Tibial artery (tissue), 4 donors: Measurements from ENCODE around the gene SYNE2.

ENCODE experiments used
- DNase-seq, 2 donors: peaks; one replicate each; pipeline ENCODE4 v3.0.0-alpha.2; 2019
- H3K27ac ChIP-seq, 2 donors: fragments of 200-600 bp; sonication (generic) in 1 of 2; 1 replicate in 1 of 2; 2 replicates in 1 of 2; pipeline ENCODE4 v1.5.1; 2018 to 2019; ENCODE audit warnings: mild to moderate bottlenecking in 1 of 2
- H3K27me3 ChIP-seq, 2 donors: fragments of 200-600 bp; sonication (generic) in 1 of 2; one replicate each; pipeline versions ENCODE4 v1.5.1 to v1.6.0; 2016 to 2019
- H3K36me3 ChIP-seq, 3 donors: fragments of 200-600 bp; sonication (generic) in 2 of 3; one replicate each; pipeline ENCODE4 v1.5.1; 2016 to 2019; ENCODE audit warnings: mild to moderate bottlenecking in 2 of 3
- H3K4me1 ChIP-seq, 4 donors: fragments of 200-600 bp; sonication (generic) in 2 of 4; 1 replicate in 3 of 4; 2 replicates in 1 of 4; pipeline ENCODE4 v1.5.1; 2016 to 2019
- H3K4me3 ChIP-seq, 2 donors: fragments of 200-600 bp; sonication (generic) in 1 of 2; 1 replicate in 1 of 2; 2 replicates in 1 of 2; pipeline ENCODE4 v1.5.1; 2018 to 2019; ENCODE audit warnings: mild to moderate bottlenecking in 2 of 2
- H3K9me3 ChIP-seq, 3 donors: fragments of 200-600 bp; sonication (generic) in 1 of 3; one replicate each; pipeline ENCODE4 v1.5.1; 2016 to 2019
- intact Hi-C: fragments of 100-400 bp; cut with DNase I; formaldehyde crosslinking; loops from one replicate; pipeline ENCODE4 v1.15.0; 2023; ENCODE audit warnings: low total_unique reads
- TF ChIP-seq, protein P1 (sequence below), 2 experiments: fragments of 200-600 bp in 1 of 2; fragments of 450-650 bp in 1 of 2; IDR thresholded peaks; one replicate each; pipeline ENCODE4 v1.5.1; 2017 to 2019; ENCODE audit warnings: antibody characterized with exemption in 2 of 2, mild to moderate bottlenecking in 1 of 2, moderate library complexity in 1 of 2

The SYNE2 gene

DNA sequence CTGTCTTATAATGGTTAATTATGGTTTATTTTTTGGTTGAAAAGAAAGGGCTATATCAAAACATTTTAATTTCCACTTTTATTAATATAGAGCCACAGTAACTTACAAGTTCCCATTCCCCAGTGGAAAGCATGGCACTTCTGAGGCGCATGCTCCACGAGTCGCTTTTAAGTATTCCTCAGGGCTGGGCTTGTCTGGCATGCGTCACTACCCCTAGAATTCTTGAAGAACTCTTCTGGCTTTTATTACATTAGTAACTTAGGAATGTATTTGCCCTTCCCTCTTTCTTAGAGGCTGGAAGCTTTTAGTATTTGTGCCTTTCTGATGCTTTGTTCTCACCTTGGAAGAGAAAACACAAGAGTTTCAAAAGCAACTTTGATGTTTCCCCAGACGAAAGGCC lies 360.3 kb downstream of the SYNE2 start:
- Histone ChIP-seq H3K4me3 (no peak overlapping the region), H3K9me3 (no peaks in the 10 kb centered on the region), H3K27ac (no peak overlapping the region), H3K36me3 (peaks cover 84 to 100% (median 95%) of the 10 kb centered on the region in 3 donors), H3K4me1 (no peaks in the 10 kb centered on the region), H3K27me3 (no peaks in the 10 kb centered on the region)
- no peak for DNase-seq
- intact Hi-C loops: no loop called here
- TF ChIP-seq, protein P1, sequence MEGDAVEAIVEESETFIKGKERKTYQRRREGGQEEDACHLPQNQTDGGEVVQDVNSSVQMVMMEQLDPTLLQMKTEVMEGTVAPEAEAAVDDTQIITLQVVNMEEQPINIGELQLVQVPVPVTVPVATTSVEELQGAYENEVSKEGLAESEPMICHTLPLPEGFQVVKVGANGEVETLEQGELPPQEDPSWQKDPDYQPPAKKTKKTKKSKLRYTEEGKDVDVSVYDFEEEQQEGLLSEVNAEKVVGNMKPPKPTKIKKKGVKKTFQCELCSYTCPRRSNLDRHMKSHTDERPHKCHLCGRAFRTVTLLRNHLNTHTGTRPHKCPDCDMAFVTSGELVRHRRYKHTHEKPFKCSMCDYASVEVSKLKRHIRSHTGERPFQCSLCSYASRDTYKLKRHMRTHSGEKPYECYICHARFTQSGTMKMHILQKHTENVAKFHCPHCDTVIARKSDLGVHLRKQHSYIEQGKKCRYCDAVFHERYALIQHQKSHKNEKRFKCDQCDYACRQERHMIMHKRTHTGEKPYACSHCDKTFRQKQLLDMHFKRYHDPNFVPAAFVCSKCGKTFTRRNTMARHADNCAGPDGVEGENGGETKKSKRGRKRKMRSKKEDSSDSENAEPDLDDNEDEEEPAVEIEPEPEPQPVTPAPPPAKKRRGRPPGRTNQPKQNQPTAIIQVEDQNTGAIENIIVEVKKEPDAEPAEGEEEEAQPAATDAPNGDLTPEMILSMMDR (IDR thresholded peaks at IDR 0.05): no peak

DNA sequence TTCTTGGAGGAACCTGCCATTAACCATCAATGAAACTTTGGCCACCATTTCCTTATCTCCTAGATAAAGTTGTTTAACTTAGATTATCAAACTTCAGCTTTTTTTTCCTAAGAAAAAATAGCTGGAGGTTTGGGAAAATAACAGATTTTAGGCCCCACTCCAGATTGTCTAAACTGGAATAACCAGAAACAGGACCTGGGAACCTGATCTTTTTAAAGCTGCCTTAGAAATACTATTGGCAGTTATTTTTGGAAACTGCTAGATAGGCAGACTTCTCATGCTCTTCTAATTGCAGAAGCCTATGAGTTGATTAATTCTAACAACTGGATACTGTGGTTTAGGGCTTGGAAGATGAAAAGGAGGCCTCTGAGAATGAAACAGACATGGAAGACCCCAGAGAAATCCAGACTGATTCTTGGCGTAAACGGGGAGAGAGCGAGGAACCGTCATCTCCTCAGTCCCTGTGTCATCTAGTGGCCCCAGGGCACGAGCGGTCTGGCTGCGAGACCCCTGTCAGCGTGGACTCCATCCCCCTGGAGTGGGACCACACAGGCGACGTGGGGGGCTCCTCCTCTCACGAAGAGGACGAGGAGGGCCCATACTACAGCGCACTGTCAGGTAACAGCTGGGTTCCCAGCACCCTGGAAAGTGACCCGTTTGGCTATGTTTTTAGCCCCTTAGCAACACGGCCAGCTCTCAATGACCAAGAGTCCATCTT lies 361.2 kb downstream of the SYNE2 start:
- TF ChIP-seq, protein P1 (IDR thresholded peaks at IDR 0.05): no peak
- intact Hi-C loops: no loop called here
- no peaks in the 10 kb centered on the region for H3K9me3 ChIP-seq
- H3K4me1 ChIP-seq: no peaks in the 10 kb centered on the region
- no peak overlapping the region for H3K4me3 ChIP-seq
- DNase-seq: no peak
- no peaks in the 10 kb centered on the region for H3K27me3 ChIP-seq
- no peak overlapping the region for H3K27ac ChIP-seq
- H3K36me3 ChIP-seq: peaks cover 76 to 100% (median 94%) of the 10 kb centered on the region in 3 donors

DNA sequence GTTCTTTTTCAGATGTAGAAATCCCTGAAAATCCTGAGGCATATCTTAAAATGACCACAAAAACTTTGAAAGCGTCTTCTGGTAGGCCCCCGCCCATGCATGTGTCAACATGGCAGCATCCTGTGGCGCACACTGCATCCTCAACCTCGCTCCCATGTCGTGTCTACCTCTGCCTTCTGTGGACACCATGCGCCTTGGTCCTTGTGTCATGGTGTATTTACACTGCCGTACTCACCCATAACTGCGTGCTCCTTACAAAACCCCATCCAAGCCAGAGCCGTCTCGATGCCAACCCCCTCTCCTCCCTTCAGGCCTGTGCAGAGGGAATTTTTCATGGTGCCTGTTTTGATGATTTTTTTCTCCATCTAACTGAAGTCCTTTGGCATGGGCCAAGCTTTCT lies 362.5 kb downstream of the SYNE2 start:
- no peaks in the 10 kb centered on the region for H3K27me3 ChIP-seq
- intact Hi-C loops: no loop called here
- H3K4me1 ChIP-seq: no peaks in the 10 kb centered on the region
- peaks cover 74 to 100% (median 94%) of the 10 kb centered on the region in 3 donors for H3K36me3 ChIP-seq
- no peaks in the 10 kb centered on the region for H3K9me3 ChIP-seq
- no peak overlapping the region for H3K27ac ChIP-seq
- TF ChIP-seq, protein P1 (IDR thresholded peaks at IDR 0.05): no peak
- no peak for DNase-seq
- H3K4me3 ChIP-seq: no peak overlapping the region

DNA sequence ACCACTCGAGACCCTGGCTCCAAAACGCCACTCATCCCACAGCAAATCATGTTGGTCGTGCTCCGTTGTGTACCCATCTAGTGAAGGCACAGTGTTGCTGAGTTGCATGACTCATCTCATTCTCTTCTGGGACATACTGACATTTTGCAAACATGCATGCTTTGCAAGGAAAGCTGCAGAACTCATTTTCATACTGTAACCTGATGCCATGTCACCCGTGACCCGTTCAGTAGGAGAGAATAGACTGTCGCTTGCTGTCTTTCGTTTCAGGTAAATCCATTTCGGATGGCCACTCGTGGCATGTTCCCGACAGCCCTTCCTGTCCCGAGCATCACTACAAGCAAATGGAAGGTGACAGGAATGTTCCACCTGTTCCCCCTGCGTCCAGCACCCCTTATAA lies 363.2 kb downstream of the SYNE2 start:
- intact Hi-C loops: no loop called here
- Histone ChIP-seq H3K4me1 (no peaks in the 10 kb centered on the region), H3K27ac (no peak overlapping the region), H3K4me3 (no peak overlapping the region), H3K27me3 (no peaks in the 10 kb centered on the region), H3K9me3 (no peaks in the 10 kb centered on the region), H3K36me3 (peaks cover 77 to 100% (median 94%) of the 10 kb centered on the region in 3 donors)
- TF ChIP-seq, protein P1 (IDR thresholded peaks at IDR 0.05): no peak
- DNase-seq: no peak

DNA sequence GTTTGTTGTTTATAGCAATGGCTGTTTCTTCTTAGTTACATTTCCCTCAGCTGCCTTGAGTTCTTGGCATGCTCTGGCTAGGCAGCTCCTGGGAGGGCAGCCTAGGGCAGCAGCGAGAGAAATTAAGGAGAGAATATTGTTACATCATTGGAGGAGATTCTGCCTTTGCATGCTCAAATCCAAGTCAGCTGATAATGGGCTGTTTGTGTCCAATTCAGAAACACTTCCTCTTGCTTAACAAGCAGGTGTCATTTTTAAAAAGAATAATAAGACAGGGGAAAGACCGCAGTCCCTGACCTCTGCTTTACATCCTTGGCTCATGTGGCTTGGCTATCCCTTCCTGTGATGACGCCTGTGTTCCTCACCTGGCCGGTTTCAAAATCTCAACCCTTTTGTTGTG lies 364.5 kb downstream of the SYNE2 start:
- no peak overlapping the region for H3K4me3 ChIP-seq
- intact Hi-C loops: no loop called here

More for the DNA sequence above, 364.5 kb downstream of the SYNE2 start:
- H3K9me3 ChIP-seq: no peaks in the 10 kb centered on the region
- H3K4me1 ChIP-seq: no peaks in the 10 kb centered on the region
- no peaks in the 10 kb centered on the region for H3K27me3 ChIP-seq
- no peak overlapping the region for H3K27ac ChIP-seq
- no peak for DNase-seq
- TF ChIP-seq, protein P1 (IDR thresholded peaks at IDR 0.05): no peak
- peaks cover 78 to 100% (median 96%) of the 10 kb centered on the region in 3 donors for H3K36me3 ChIP-seq
